ENCODE data around the gene STK32B. TPM values are rescaled to one million over a fixed set of nuclear protein-coding genes. Genes with fewer than 3 reads are reported as not detected.

Gene STK32B
- total RNA-seq, 2 donors from 2014 or later = not detected

GRCh38 chr4:5497489-5497888 lies 446.2 kb downstream of the STK32B start:
- no peak for ATAC-seq (replicated peaks)
- Mint-ChIP-seq H3K36me3 (ENCODE audit: low read depth) (no peaks in the 10 kb centered on the region), H3K27me3 (peaks cover 4% of the 10 kb centered on the region), H3K27ac (no peak overlapping the region), H3K4me1 (no peaks in the 10 kb centered on the region), H3K4me3 (no peak overlapping the region), H3K9me3 (peaks cover 13% of the 10 kb centered on the region)

GRCh38 chr4:5500165-5500564 lies 448.9 kb downstream of the STK32B start:
- Mint-ChIP-seq H3K4me3 (no peak overlapping the region), H3K27ac (no peak overlapping the region), H3K4me1 (no peaks in the 10 kb centered on the region), H3K27me3 (peaks cover 7% of the 10 kb centered on the region), H3K9me3 (peaks cover 9% of the 10 kb centered on the region), H3K36me3 (ENCODE audit: low read depth) (no peaks in the 10 kb centered on the region)
- ATAC-seq (replicated peaks) = no peak

GRCh38 chr4:5503336-5503936 lies 452.2 kb downstream of the STK32B start:
- H3K27ac Mint-ChIP-seq = no peak overlapping the region
- H3K4me1 Mint-ChIP-seq = no peaks in the 10 kb centered on the region
- no peak overlapping the region for H3K4me3 Mint-ChIP-seq
- H3K36me3 Mint-ChIP-seq (ENCODE audit: low read depth) = no peaks in the 10 kb centered on the region
- ATAC-seq (replicated peaks) = no peak
- peaks cover 4% of the 10 kb centered on the region for H3K27me3 Mint-ChIP-seq
- peaks cover 4% of the 10 kb centered on the region for H3K9me3 Mint-ChIP-seq

- no peak for ATAC-seq (replicated peaks)
- peaks cover 4% of the 10 kb centered on the region for H3K9me3 Mint-ChIP-seq
- peaks cover 4% of the 10 kb centered on the region for H3K27me3 Mint-ChIP-seq
- no peaks in the 10 kb centered on the region for H3K36me3 Mint-ChIP-seq (ENCODE audit: low read depth)
- H3K27ac Mint-ChIP-seq = no peak overlapping the region
- H3K4me1 Mint-ChIP-seq = no peaks in the 10 kb centered on the region
- no peak overlapping the region for H3K4me3 Mint-ChIP-seq
Observed at GRCh38 chr4:5504486-5504885, 453.2 kb downstream of the STK32B start.

- Mint-ChIP-seq H3K4me3 (no peak overlapping the region), H3K27ac (no peak overlapping the region), H3K27me3 (no peaks in the 10 kb centered on the region), H3K36me3 (ENCODE audit: low read depth) (no peaks in the 10 kb centered on the region), H3K4me1 (no peaks in the 10 kb centered on the region), H3K9me3 (no peaks in the 10 kb centered on the region)
- no peak for ATAC-seq (replicated peaks)
Observed at GRCh38 chr4:5510504-5510903, 459.2 kb downstream of the STK32B start.

- Mint-ChIP-seq H3K4me1 (no peaks in the 10 kb centered on the region), H3K27me3 (no peaks in the 10 kb centered on the region), H3K9me3 (no peaks in the 10 kb centered on the region), H3K36me3 (ENCODE audit: low read depth) (no peaks in the 10 kb centered on the region), H3K27ac (no peak overlapping the region), H3K4me3 (no peak overlapping the region)
- ATAC-seq (replicated peaks) = no peak
Observed at GRCh38 chr4:5511791-5512190, 460.5 kb downstream of the STK32B start.

GRCh38 chr4:5515646-5516045 lies 464.4 kb downstream of the STK32B start:
- H3K4me3 Mint-ChIP-seq = no peak overlapping the region
- H3K27ac Mint-ChIP-seq = no peak overlapping the region
- no peaks in the 10 kb centered on the region for H3K36me3 Mint-ChIP-seq (ENCODE audit: low read depth)
- H3K4me1 Mint-ChIP-seq = no peaks in the 10 kb centered on the region
- H3K9me3 Mint-ChIP-seq = no peaks in the 10 kb centered on the region
- H3K27me3 Mint-ChIP-seq = no peaks in the 10 kb centered on the region
- no peak for ATAC-seq (replicated peaks)

GRCh38 chr4:5517372-5517771 lies 466.1 kb downstream of the STK32B start:
- no peak overlapping the region for H3K4me3 Mint-ChIP-seq
- no peaks in the 10 kb centered on the region for H3K36me3 Mint-ChIP-seq (ENCODE audit: low read depth)
- no peak for ATAC-seq (replicated peaks)
- no peaks in the 10 kb centered on the region for H3K4me1 Mint-ChIP-seq
- H3K27me3 Mint-ChIP-seq = no peaks in the 10 kb centered on the region
- no peak overlapping the region for H3K27ac Mint-ChIP-seq
- H3K9me3 Mint-ChIP-seq = peaks cover 6% of the 10 kb centered on the region

GRCh38 chr4:5524446-5525299 lies 473.4 kb downstream of the STK32B start:
- H3K4me1 Mint-ChIP-seq = no peaks in the 10 kb centered on the region
- no peak overlapping the region for H3K27ac Mint-ChIP-seq

GRCh38 chr4:5526080-5526846 lies 475.0 kb downstream of the STK32B start:
- H3K4me3 Mint-ChIP-seq = no peak overlapping the region
- H3K27ac Mint-ChIP-seq = no peak overlapping the region
- H3K36me3 Mint-ChIP-seq (ENCODE audit: low read depth) = no peaks in the 10 kb centered on the region
- no peaks in the 10 kb centered on the region for H3K4me1 Mint-ChIP-seq
- H3K27me3 Mint-ChIP-seq = no peaks in the 10 kb centered on the region
- H3K9me3 Mint-ChIP-seq = peaks cover 3% of the 10 kb centered on the region
- ATAC-seq (replicated peaks) = no peak

More at GRCh38 chr4:5524446-5525299, 473.4 kb downstream of the STK32B start:
- no peak for ATAC-seq (replicated peaks)
- peaks cover 6% of the 10 kb centered on the region for H3K9me3 Mint-ChIP-seq
- no peaks in the 10 kb centered on the region for H3K36me3 Mint-ChIP-seq (ENCODE audit: low read depth)
- H3K4me3 Mint-ChIP-seq = no peak overlapping the region
- no peaks in the 10 kb centered on the region for H3K27me3 Mint-ChIP-seq

- no peak for ATAC-seq (replicated peaks)
- no peak overlapping the region for H3K27ac Mint-ChIP-seq
- no peak overlapping the region for H3K4me3 Mint-ChIP-seq
- H3K27me3 Mint-ChIP-seq = no peaks in the 10 kb centered on the region
- no peaks in the 10 kb centered on the region for H3K4me1 Mint-ChIP-seq
- H3K9me3 Mint-ChIP-seq = no peaks in the 10 kb centered on the region
- no peaks in the 10 kb centered on the region for H3K36me3 Mint-ChIP-seq (ENCODE audit: low read depth)
Observed at GRCh38 chr4:5527211-5527610, 475.9 kb downstream of the STK32B start.

- ATAC-seq (replicated peaks) = no peak
- Mint-ChIP-seq H3K9me3 (no peaks in the 10 kb centered on the region), H3K27me3 (no peaks in the 10 kb centered on the region), H3K27ac (no peak overlapping the region), H3K36me3 (ENCODE audit: low read depth) (no peaks in the 10 kb centered on the region), H3K4me3 (no peak overlapping the region), H3K4me1 (no peaks in the 10 kb centered on the region)
Observed at GRCh38 chr4:5528031-5528436, 476.8 kb downstream of the STK32B start.

- H3K4me3 Mint-ChIP-seq = no peak overlapping the region
- ATAC-seq (replicated peaks) = no peak
- no peaks in the 10 kb centered on the region for H3K4me1 Mint-ChIP-seq
- H3K9me3 Mint-ChIP-seq = peaks cover 16% of the 10 kb centered on the region
- peaks cover 9% of the 10 kb centered on the region for H3K36me3 Mint-ChIP-seq (ENCODE audit: low read depth)
- H3K27ac Mint-ChIP-seq = no peak overlapping the region
- no peaks in the 10 kb centered on the region for H3K27me3 Mint-ChIP-seq
Observed at GRCh38 chr4:5532100-5532499, 480.8 kb downstream of the STK32B start.

- Mint-ChIP-seq H3K9me3 (peaks cover 8% of the 10 kb centered on the region), H3K27me3 (no peaks in the 10 kb centered on the region), H3K4me3 (no peak overlapping the region), H3K36me3 (ENCODE audit: low read depth) (no peaks in the 10 kb centered on the region), H3K27ac (no peak overlapping the region), H3K4me1 (no peaks in the 10 kb centered on the region)
- ATAC-seq (replicated peaks) = no peak
Observed at GRCh38 chr4:5539584-5539983, 488.3 kb downstream of the STK32B start.

GRCh38 chr4:5541169-5541568 lies 489.9 kb downstream of the STK32B start:
- no peaks in the 10 kb centered on the region for H3K4me1 Mint-ChIP-seq
- H3K27me3 Mint-ChIP-seq = no peaks in the 10 kb centered on the region
- no peak overlapping the region for H3K4me3 Mint-ChIP-seq
- no peak for ATAC-seq (replicated peaks)
- H3K36me3 Mint-ChIP-seq (ENCODE audit: low read depth) = no peaks in the 10 kb centered on the region
- H3K9me3 Mint-ChIP-seq = no peaks in the 10 kb centered on the region
- no peak overlapping the region for H3K27ac Mint-ChIP-seq

All from activated T-helper 17 cell treated with anti-CD3 and anti-CD28 coated beads, Interleukin-2, amount 50 U/mL, for 72 hours (primary cell).